Activated CD4-positive, alpha-beta T cell treated with anti-CD3 and anti-CD28 coated beads for 36 hours (primary cell): ENCODE measurements around the gene BRD8. TPM values are rescaled to one million over a fixed set of nuclear protein-coding genes. Genes with fewer than 3 reads are reported as not detected.

Experiments used
- ATAC-seq: fragments of 200-7000 bp; cut with Tn5 transposase; one replicate; pipeline ENCODE4 v1.10.0; 2021; ENCODE audit warnings: mild to moderate bottlenecking, moderate library complexity
- CTCF ChIA-PET: fragments of 350-600 bp; sonication (Branson Sonifier 250); formaldehyde crosslinking; loops from one replicate; lab custom pipeline; 2021; ENCODE audit warnings: antibody characterized with exemption; lab: Charles Lee
- POLR2A ChIA-PET: fragments of 350-600 bp; sonication (Branson Sonifier 250); formaldehyde crosslinking; loops from one replicate; lab custom pipeline; 2021; ENCODE audit warnings: antibody characterized with exemption, inconsistent platforms; lab: Charles Lee
- DNase-seq: peaks from one replicate; pipeline ENCODE4 v3.0.0-alpha.2; 2020
- H3K27ac Mint-ChIP-seq: one replicate; pipeline ENCODE4 v1.8.0; 2021; ENCODE audit warnings: mixed read lengths
- H3K27me3 Mint-ChIP-seq: one replicate; pipeline ENCODE4 v1.8.0; 2021; ENCODE audit warnings: mixed read lengths
- H3K36me3 Mint-ChIP-seq: one replicate; pipeline ENCODE4 v1.8.0; 2021; ENCODE audit warnings: low read depth, mixed read lengths
- H3K4me1 Mint-ChIP-seq: one replicate; pipeline ENCODE4 v1.8.0; 2021; ENCODE audit warnings: mixed read lengths
- H3K4me3 Mint-ChIP-seq: one replicate; pipeline ENCODE4 v1.8.0; 2021; ENCODE audit warnings: mild to moderate bottlenecking, moderate library complexity, mixed read lengths
- H3K9me3 Mint-ChIP-seq: one replicate; pipeline ENCODE4 v1.8.0; 2021; ENCODE audit warnings: low read depth, mixed read lengths
- intact Hi-C, 2 experiments: fragments of 100-400 bp; cut with DNase I in 1 of 2; cut with micrococcal nuclease in 1 of 2; formaldehyde crosslinking; loops; one replicate each; pipeline versions ENCODE4 v1.14.2 to v1.15.1; 2022 to 2024; cut with DNase I, micrococcal nuclease
- total RNA-seq, 2 experiments: library from RNA; stranded (reverse); gene quantifications; one replicate each; pipeline ENCODE4 v1.2.3, GENCODE V29; 2021

The BRD8 gene
- total RNA-seq, 2 experiments from 2014 or later, result 60.7 to 61.4 TPM

DNA sequence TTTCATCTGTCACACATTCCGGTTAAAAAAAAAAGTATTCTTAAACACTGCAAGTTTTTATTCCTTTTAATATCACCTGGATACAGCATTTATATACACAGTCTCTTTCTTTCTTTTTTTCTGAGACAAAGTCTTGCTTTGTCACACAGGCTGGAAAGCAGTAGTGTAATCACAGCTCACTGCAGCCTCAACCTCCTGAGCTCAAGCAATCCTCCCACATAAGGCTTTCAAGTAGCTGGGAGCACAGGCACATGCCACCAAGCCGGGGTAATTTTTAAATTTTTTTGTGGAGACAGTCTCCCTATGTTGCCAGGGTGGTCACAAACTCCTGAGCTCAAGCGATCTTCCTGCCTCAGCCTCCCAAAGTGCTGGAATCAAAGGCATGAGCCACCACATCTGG is 14.4 kb upstream of the BRD8 start:
- ATAC-seq, result no peak
- CTCF ChIA-PET, result no interaction called here
- no peaks in the 10 kb centered on the region for H3K9me3 Mint-ChIP-seq

DNA sequence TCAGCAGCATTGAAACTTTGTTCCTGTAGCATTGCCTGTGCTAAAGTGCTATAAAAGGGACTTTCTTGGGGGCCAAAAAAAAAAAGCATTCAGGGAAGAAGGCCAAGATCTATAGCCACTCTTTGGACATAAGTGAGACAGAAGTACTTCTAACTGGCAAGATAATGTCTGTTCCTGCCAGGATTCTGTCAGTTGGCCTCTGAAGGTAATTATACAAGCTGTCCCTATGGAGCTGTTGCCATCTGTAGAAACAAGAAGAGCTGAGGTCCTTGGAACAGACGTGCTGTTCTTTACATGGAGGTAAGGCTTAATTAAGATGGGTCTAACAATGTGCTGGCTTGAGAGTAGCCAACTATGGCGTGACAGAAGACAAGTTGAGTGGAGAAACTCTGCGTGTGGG is 10.2 kb upstream of the BRD8 start:
- Mint-ChIP-seq H3K9me3 (no peaks in the 10 kb centered on the region), H3K36me3 (peaks cover 54% of the 10 kb centered on the region), H3K27me3 (no peaks in the 10 kb centered on the region), H3K4me3 (no peak overlapping the region), H3K4me1 (no peaks in the 10 kb centered on the region), H3K27ac (no peak overlapping the region)
- ChIA-PET POLR2A (interaction anchor here (1.0 to 1.6 kb wide), 2 partner anchors 10 to 24 kb away, joined by 3 to 4 read pairs; partner anchors contain the start of genes CDC23 and KIF20A), CTCF (interaction anchor here (0.6 kb wide), 1 partner anchor 162 kb away, joined by 3 read pairs; no protein-coding TSS in a partner anchor)
- ATAC-seq, result no peak
- intact Hi-C loops, result no loop called here
- no peak for DNase-seq

More for the DNA sequence above, 14.4 kb upstream of the BRD8 start:
- POLR2A ChIA-PET, result no interaction called here
- H3K27ac Mint-ChIP-seq, result no peak overlapping the region
- intact Hi-C loops, result no loop called here
- no peaks in the 10 kb centered on the region for H3K4me1 Mint-ChIP-seq
- no peak overlapping the region for H3K4me3 Mint-ChIP-seq
- DNase-seq, result no peak
- H3K36me3 Mint-ChIP-seq, result peaks cover 40% of the 10 kb centered on the region
- no peaks in the 10 kb centered on the region for H3K27me3 Mint-ChIP-seq

DNA sequence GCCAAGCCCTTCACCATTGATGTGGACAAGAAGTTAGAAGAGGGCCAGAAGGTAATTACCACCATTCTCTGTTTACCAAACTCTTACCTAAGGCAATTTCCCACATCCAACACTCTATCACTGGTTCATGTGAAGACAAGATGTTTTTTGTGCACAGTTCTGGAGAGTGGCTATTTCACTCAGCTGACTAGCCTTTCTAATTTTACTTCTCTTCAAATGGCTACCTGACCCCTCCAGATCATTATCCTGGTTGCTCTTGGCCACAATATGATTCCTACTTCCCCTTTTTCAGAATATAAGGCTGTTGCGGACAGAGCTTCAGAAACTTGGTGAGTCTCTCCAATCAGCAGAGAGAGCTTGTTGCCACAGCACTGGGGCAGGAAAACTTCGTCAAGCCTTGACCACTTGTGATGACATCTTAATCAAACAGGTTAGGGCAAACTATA is 7.6 kb upstream of the BRD8 start:
- Mint-ChIP-seq H3K27ac (no peak overlapping the region), H3K27me3 (no peaks in the 10 kb centered on the region), H3K4me3 (no peak overlapping the region), H3K36me3 (peaks cover 56% of the 10 kb centered on the region), H3K4me1 (peaks cover 3% of the 10 kb centered on the region), H3K9me3 (no peaks in the 10 kb centered on the region)
- intact Hi-C loops, result no loop called here
- DNase-seq, result no peak
- ChIA-PET CTCF (interaction anchor here (0.6 kb wide), 2 partner anchors 18 to 166 kb away, joined by 3 read pairs; no protein-coding TSS in a partner anchor), POLR2A (interaction anchor here (0.8 kb wide), 1 partner anchor 267 kb away, joined by 4 read pairs; no protein-coding TSS in a partner anchor)
- no peak for ATAC-seq

DNA sequence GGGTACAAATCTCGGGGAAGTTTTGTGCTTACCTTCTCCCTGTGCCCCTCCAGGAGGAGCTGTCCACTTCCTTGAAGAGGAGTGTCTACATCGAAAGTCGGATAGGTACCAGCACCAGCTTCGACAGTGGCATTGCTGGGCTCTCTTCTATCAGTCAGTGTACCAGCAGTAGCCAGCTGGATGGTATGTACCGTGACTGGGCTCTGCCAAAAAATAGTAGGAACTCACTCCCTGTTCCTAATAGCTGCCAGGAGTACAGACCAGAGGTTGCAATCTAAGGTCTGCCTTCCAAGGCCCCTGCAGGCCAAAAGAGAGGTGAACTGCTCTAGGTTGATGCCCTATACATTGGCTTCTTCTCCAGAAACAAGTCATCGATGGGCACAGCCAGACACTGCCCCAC is 4.4 kb upstream of the BRD8 start:
- peaks cover 8% of the 10 kb centered on the region for H3K4me1 Mint-ChIP-seq
- CTCF ChIA-PET, result interaction anchor here (0.5 kb wide), 1 partner anchor 321 kb away, joined by 3 read pairs; no protein-coding TSS in a partner anchor
- H3K4me3 Mint-ChIP-seq, result no peak overlapping the region
- no peak overlapping the region for H3K27ac Mint-ChIP-seq
- ATAC-seq, result no peak
- DNase-seq, result no peak
- H3K9me3 Mint-ChIP-seq, result no peaks in the 10 kb centered on the region
- intact Hi-C loops, result no loop called here
- peaks cover 49% of the 10 kb centered on the region for H3K36me3 Mint-ChIP-seq
- POLR2A ChIA-PET, result interaction anchor here (0.6 to 1.2 kb wide), 2 partner anchors 31 to 299 kb away, joined by 4 to 6 read pairs; no protein-coding TSS in a partner anchor
- H3K27me3 Mint-ChIP-seq, result no peaks in the 10 kb centered on the region

DNA sequence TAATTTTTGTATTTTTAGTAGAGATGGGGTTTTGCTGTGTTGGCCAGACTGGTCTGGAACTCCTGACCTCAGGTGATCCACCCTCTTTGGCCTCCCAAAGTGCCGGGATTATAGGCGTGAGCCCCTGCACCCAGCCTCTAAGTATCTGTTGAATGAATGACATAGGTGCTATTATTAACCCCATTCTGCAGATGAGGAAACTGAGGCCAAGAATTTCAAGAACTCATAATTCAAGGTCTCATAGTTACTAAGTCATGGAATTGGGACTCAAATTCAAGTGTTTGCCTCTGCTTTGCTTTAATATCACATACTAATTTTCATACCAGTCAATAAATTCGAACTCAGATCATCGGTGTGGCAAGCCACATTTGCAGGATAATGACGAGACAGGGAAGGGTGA is 2.4 kb upstream of the BRD8 start:
- ChIA-PET CTCF (interaction anchor here (4.4 kb wide), 1 partner anchor 173 kb away, joined by 33 read pairs; the partner anchor contains the start of gene KDM3B), POLR2A (no interaction called here)
- H3K27ac Mint-ChIP-seq, result no peak overlapping the region
- no peak for DNase-seq
- intact Hi-C loops, result loop anchor here in 1 of 2 experiments (1.0 kb wide), 1 partner anchor 230 kb away; no protein-coding TSS in a partner anchor
- ATAC-seq, result no peak
- peaks cover 16% of the 10 kb centered on the region for H3K4me1 Mint-ChIP-seq
- no peaks in the 10 kb centered on the region for H3K9me3 Mint-ChIP-seq
- no peak overlapping the region for H3K4me3 Mint-ChIP-seq
- H3K36me3 Mint-ChIP-seq, result peaks cover 50% of the 10 kb centered on the region
- no peaks in the 10 kb centered on the region for H3K27me3 Mint-ChIP-seq

DNA sequence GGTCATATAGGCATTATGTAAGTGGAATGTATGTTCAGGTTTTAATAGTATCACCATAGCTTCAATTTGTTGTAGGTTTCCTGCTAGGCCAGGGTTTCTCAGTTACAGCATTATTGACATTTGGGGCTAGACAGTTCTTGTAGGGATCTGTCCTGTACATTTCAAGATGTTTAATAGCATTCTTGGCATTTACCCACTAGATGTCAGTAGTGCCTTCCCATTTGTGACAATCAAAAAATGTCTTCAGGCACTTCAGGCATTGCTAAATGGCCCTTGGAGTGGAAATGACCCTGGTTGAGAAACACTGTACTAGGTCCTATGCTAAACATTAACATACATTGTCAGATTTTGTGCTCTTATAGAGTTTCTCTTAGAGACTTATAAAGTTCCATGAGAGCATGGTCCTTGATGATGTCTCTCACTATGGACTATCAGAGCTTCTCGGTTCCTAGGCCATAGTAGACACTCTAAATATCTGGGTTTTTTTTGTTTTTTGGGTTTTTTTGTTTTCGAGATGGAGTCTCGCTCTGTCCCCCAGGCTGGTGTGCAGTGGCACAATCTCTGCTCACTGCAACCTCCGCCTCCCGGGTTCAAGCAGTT is 1.9 kb upstream of the BRD8 start:
- Mint-ChIP-seq H3K27ac (no peak overlapping the region), H3K9me3 (no peaks in the 10 kb centered on the region), H3K27me3 (no peaks in the 10 kb centered on the region), H3K4me1 (peaks cover 16% of the 10 kb centered on the region), H3K4me3 (no peak overlapping the region), H3K36me3 (peaks cover 46% of the 10 kb centered on the region)
- ATAC-seq (no peak), DNase-seq (no peak)
- POLR2A ChIA-PET, result no interaction called here
- intact Hi-C loops, result loop anchor here in 1 of 2 experiments (1.0 kb wide), 1 partner anchor 231 kb away; no protein-coding TSS in a partner anchor
- CTCF ChIA-PET, result interaction anchor here (4.4 kb wide), 1 partner anchor 173 kb away, joined by 33 read pairs; the partner anchor contains the start of gene KDM3B

DNA sequence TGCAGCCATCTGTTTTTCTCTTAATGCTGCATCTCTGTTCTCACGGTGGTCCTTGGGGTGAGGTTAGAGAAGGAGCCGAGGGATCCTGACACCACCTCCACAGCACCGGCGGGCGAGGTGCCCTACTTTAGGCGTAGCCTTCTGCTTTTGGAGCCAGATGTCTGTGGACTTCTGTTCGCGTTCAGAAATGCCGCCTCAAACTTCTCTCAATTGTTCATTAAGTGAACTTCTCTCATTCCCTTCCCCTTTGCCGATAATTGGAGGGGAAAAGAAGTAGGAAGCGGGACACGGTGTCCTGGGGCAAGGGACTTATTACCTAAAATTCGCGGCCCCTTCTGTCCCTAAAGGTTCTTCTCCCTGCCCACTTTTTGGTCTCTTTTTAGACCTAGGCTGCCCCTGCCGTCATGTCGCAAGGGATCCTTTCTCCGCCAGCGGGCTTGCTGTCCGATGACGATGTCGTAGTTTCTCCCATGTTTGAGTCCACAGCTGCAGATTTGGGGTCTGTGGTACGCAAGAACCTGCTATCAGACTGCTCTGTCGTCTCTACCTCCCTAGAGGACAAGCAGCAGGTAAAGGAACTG is 937 bp upstream of the BRD8 start:
- Mint-ChIP-seq H3K27me3 (no peaks in the 10 kb centered on the region), H3K4me3 (no peak overlapping the region), H3K4me1 (peaks cover 16% of the 10 kb centered on the region), H3K36me3 (peaks cover 42% of the 10 kb centered on the region), H3K27ac (no peak overlapping the region), H3K9me3 (no peaks in the 10 kb centered on the region)
- ChIA-PET POLR2A (interaction anchor here (0.6 to 1.2 kb wide), 8 partner anchors 9 to 426 kb away, joined by 3 to 10 read pairs (median 4); partner anchors contain the start of genes CDC23 and FAM53C), CTCF (interaction anchor here (0.5 to 4.4 kb wide), 9 partner anchors 9 to 325 kb away, joined by 3 to 33 read pairs (median 4); partner anchors contain the start of genes CDC23, EGR1 and KDM3B)
- ATAC-seq (no peak), DNase-seq (peak; percentile 37)
- intact Hi-C loops, result loop anchor here (1.0 to 5.0 kb wide), 6 partner anchors 157 to 1383 kb away; partner anchors contain the start of genes ETF1 (in 1 of the 2) and UBE2D2 (in 1 of the 2)

DNA sequence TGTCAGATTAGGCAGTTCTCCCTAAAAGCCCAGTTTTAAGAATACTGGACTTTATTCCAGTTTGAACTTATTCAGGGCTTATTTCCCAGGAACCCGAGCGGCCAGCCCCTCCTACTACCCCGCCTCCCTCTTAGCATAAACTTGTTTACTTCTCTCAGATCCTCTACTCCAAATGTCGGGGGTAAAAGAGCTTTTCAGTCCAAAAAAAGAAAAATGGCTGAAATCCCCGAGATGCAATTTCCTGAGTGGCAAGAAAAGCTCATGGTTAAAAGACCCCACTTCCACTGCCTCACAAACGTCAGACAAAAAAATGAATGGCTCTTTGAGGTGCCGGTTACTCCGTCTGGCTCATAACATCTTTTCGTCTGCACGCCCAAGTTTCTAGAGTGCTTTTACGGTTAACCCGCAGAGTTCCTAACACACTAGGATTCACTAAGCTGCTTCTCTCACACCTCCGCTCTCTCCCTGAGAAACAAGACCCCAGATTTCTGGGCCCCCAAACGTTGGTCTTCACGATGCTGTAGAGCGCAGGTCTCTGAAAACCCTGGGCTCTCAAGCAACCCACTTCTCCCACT is 402 bp downstream of the BRD8 start:
- H3K27me3 Mint-ChIP-seq, result no peaks in the 10 kb centered on the region
- ChIA-PET CTCF (interaction anchor here (0.6 to 4.4 kb wide), 7 partner anchors 10 to 287 kb away, joined by 3 to 33 read pairs (median 4); partner anchors contain the start of genes EGR1 and KDM3B), POLR2A (interaction anchor here (0.7 kb wide), 1 partner anchor 365 kb away, joined by 3 read pairs; the partner anchor contains the start of gene ETF1)
- no peaks in the 10 kb centered on the region for H3K9me3 Mint-ChIP-seq
- H3K36me3 Mint-ChIP-seq, result peaks cover 40% of the 10 kb centered on the region
- peak overlapping the region; percentile 73 for H3K27ac Mint-ChIP-seq
- intact Hi-C loops, result loop anchor here (1.0 to 5.0 kb wide), 13 partner anchors 35 to 1384 kb away; partner anchors contain the start of genes CDC23 (in 2 of the 2), CDC25C (in 2 of the 2), ETF1 (in 2 of the 2) and FAM13B (in 1 of the 2)
- peaks cover 16% of the 10 kb centered on the region for H3K4me1 Mint-ChIP-seq
- no peak overlapping the region for H3K4me3 Mint-ChIP-seq
- peak; percentile 57 for DNase-seq
- ATAC-seq, result peak; percentile 1

DNA sequence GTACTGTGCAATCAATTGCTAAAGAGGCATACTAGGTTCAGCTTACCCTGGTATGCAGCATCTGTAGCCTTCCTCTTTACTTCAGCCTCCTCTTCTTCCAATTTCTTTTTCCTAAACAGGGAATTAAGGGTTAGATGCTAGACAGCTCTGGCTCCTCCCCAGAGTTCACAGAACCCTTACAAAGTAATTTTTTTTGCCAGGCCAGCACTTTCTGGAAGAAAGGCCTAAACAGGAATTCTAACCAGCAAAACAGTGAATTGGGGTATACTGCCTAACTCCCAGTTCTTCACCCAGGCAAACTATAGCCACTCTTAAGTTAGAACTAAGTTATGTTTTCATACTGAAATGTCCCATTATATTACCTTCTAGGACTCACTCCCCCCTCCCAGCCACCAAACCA is 8.1 kb downstream of the BRD8 start:
- peaks cover 69% of the 10 kb centered on the region for H3K36me3 Mint-ChIP-seq
- no peaks in the 10 kb centered on the region for H3K27me3 Mint-ChIP-seq
- ChIA-PET CTCF (interaction anchor here (1.3 kb wide), 2 partner anchors 9 to 14 kb away, joined by 3 to 5 read pairs; partner anchors contain the start of genes BRD8 and KIF20A), POLR2A (no interaction called here)
- no peak overlapping the region for H3K27ac Mint-ChIP-seq
- no peaks in the 10 kb centered on the region for H3K9me3 Mint-ChIP-seq
- intact Hi-C loops, result no loop called here
- no peak overlapping the region for H3K4me3 Mint-ChIP-seq
- DNase-seq (no peak), ATAC-seq (no peak)
- no peaks in the 10 kb centered on the region for H3K4me1 Mint-ChIP-seq

DNA sequence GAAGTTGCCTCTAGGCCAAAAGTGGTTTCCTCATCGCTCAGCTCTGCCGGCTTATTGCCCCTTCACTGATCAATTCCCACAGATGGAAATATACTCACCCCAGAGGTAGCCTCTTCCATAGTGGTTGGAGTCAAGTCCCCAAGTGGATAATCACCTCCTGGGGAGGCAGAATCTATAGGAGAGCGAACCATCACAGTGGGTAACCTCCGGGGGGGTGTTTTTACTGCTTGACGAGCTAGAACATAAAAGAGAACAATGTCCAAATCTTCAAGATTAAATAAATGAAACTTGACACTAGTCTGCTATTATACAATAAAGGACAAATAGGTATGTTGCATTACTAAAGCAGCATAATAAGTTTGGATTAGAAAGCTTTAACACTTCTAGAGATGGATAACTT is 9.3 kb downstream of the BRD8 start:
- Mint-ChIP-seq H3K27me3 (no peaks in the 10 kb centered on the region), H3K4me1 (no peaks in the 10 kb centered on the region), H3K27ac (no peak overlapping the region), H3K9me3 (no peaks in the 10 kb centered on the region), H3K4me3 (no peak overlapping the region), H3K36me3 (peaks cover 73% of the 10 kb centered on the region)
- CTCF ChIA-PET, result interaction anchor here (0.6 to 1.8 kb wide), 3 partner anchors 16 to 34 kb away, joined by 3 to 6 read pairs (median 3); no protein-coding TSS in a partner anchor
- no peak for ATAC-seq
- no peak for DNase-seq
- POLR2A ChIA-PET, result no interaction called here
- intact Hi-C loops, result no loop called here

DNA sequence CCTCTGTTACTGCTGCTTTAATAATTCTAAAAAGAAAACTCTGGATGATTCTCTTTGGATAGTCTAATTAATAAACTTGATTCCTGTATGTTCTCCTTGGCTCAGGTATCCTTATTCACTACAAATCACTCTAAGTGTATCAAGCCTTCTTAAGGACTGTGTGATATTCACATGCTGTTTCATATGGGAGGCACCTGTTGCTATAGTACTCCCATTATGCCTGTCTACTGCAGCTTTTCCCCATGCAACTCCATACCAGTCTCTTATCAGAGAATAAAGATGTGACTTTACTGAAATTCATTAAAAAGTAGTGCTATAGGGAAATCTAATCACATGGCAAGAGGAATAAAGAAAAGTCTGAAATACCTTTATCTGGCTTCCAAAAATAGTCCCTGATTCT is 14.7 kb downstream of the BRD8 start:
- ChIA-PET CTCF (no interaction called here), POLR2A (no interaction called here)
- H3K36me3 Mint-ChIP-seq, result peaks cover 77% of the 10 kb centered on the region

More for the DNA sequence above, 14.7 kb downstream of the BRD8 start:
- no peaks in the 10 kb centered on the region for H3K4me1 Mint-ChIP-seq
- ATAC-seq (no peak), DNase-seq (no peak)
- H3K27me3 Mint-ChIP-seq, result no peaks in the 10 kb centered on the region
- no peak overlapping the region for H3K27ac Mint-ChIP-seq
- intact Hi-C loops, result no loop called here
- H3K4me3 Mint-ChIP-seq, result no peak overlapping the region
- H3K9me3 Mint-ChIP-seq, result no peaks in the 10 kb centered on the region
